BLaER1 (cell line): Measurements from ENCODE around the gene CDC45.

Experiments used
- H3K27ac ChIP-seq: shearing (Covaris generic); formaldehyde crosslinking; 2 replicates; pipeline ENCODE4 v1.8.1; 2022
- H3K27me3 ChIP-seq: shearing (Covaris generic); formaldehyde crosslinking; 2 replicates; pipeline ENCODE4 v1.8.1; 2022
- H3K36me3 ChIP-seq: shearing (Covaris generic); formaldehyde crosslinking; 2 replicates; pipeline ENCODE4 v1.8.1; 2022
- H3K4me1 ChIP-seq: shearing (Covaris generic); formaldehyde crosslinking; 2 replicates; pipeline ENCODE4 v1.8.1; 2022
- H3K4me2 ChIP-seq: shearing (Covaris generic); formaldehyde crosslinking; 2 replicates; pipeline ENCODE4 v1.8.1; 2022
- H3K4me3 ChIP-seq: shearing (Covaris generic); formaldehyde crosslinking; 2 replicates; pipeline ENCODE4 v1.8.1; 2022
- H3K9ac ChIP-seq: shearing (Covaris generic); formaldehyde crosslinking; 2 replicates; pipeline ENCODE4 v1.8.1; 2022
- H3K9me3 ChIP-seq: shearing (Covaris generic); formaldehyde crosslinking; 2 replicates; pipeline ENCODE4 v1.8.1; 2022
- H4K20me1 ChIP-seq: shearing (Covaris generic); formaldehyde crosslinking; 2 replicates; pipeline ENCODE4 v1.8.1; 2022
- Cebpa-rat ChIP-seq: shearing (Covaris generic); IDR thresholded peaks from 2 replicates; pipeline ENCODE4 v1.8.1; 2022

Gene CDC45

DNA sequence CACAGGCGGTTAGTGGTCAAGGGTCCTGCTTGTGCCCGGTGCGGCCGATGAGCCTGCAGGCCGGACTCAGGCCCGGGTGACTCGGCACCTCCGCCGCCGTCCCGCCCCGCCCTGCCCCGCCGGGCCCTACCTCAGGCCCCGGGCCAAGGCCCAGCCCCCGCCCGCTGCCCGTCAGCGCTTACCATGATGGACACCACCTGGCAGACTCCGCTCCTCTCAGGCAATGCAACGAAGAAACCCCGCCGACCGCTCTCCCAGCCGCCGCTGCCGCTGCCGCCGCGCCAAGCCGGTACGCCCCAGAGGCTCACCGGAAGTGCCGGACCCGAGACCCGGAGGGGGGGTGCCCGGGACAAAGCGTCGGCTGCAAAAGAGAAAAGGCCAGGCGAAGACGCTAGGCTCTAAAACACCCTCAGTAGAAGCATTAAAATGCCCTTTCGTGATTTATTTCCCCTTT is 792 bp upstream of the CDC45 start, which contains the start of gene UFD1:
Gene UFD1, minus strand, starts transcription at position 293 of the 454 bp plus-strand sequence. Its CDS starts 108 bp downstream, at position 185.
- peak within 1 kb of the TSS; percentile 86 for H3K4me3 ChIP-seq
- H3K27ac ChIP-seq, result peak within 1 kb of the TSS; percentile 100
- H3K4me1 ChIP-seq, result peaks cover 43% of the 10 kb centered on the region
- H4K20me1 ChIP-seq, result peaks cover 52% of the 10 kb centered on the region
- peak within 1 kb of the TSS; percentile 100 for H3K9ac ChIP-seq
- peaks cover 50% of the 10 kb centered on the region for H3K36me3 ChIP-seq
- no peaks in the 10 kb centered on the region for H3K27me3 ChIP-seq
- TF ChIP-seq Cebpa-rat, result no peak
- H3K9me3 ChIP-seq, result no peaks in the 10 kb centered on the region
- H3K4me2 ChIP-seq, result peak within 1 kb of the TSS; percentile 93

DNA sequence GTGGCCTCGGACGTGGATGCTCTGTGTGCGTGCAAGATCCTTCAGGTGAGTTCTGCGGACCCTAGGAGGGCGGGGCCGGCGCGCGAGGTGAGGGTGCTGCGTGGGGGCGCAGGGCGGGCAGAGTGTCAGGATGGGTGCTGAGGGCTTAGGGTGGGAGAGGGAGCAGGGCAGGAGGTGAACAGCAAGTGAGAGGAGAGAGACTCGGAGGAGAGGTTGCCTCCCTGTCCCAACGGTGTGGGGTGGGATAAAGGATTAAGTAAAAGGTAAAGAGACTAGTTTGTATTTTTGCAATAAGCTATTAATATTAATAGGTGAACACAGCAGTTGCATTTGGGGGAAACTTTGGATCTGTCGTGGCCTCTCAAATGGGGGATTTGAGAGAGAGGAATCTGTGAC is 451 bp downstream of the CDC45 start:
- H3K4me3 ChIP-seq, result peak overlapping the region; percentile 86
- peaks cover 50% of the 10 kb centered on the region for H3K36me3 ChIP-seq
- H3K27me3 ChIP-seq, result no peaks in the 10 kb centered on the region
- peak overlapping the region; percentile 100 for H3K27ac ChIP-seq
- TF ChIP-seq Cebpa-rat, result no peak
- peak overlapping the region; percentile 100 for H3K9ac ChIP-seq
- H3K9me3 ChIP-seq, result no peaks in the 10 kb centered on the region
- H4K20me1 ChIP-seq, result peaks cover 44% of the 10 kb centered on the region
- H3K4me2 ChIP-seq, result peak overlapping the region; percentile 93
- H3K4me1 ChIP-seq, result peaks cover 43% of the 10 kb centered on the region

DNA sequence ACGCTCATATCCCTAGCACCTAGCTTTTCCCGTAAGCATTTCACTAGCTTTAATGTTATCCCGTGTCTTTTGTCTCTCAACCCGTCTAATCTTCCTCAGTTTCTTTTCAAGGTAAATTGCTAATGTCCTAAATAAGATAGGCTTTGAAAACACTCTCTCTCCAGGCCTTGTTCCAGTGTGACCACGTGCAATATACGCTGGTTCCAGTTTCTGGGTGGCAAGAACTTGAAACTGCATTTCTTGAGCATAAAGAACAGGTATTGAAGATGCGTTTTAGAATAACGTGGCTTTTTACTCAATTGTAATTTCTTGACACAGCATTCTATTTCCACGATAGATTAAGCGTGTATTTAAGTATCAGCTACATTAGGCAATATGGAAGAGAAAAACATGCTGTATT is 1.1 kb downstream of the CDC45 start:
- peaks cover 40% of the 10 kb centered on the region for H3K4me1 ChIP-seq
- H3K9ac ChIP-seq, result peak overlapping the region; percentile 100
- peaks cover 44% of the 10 kb centered on the region for H4K20me1 ChIP-seq
- peak overlapping the region; percentile 86 for H3K4me3 ChIP-seq
- no peaks in the 10 kb centered on the region for H3K9me3 ChIP-seq
- no peak for TF ChIP-seq Cebpa-rat
- no peaks in the 10 kb centered on the region for H3K27me3 ChIP-seq
- H3K36me3 ChIP-seq, result peaks cover 50% of the 10 kb centered on the region
- H3K27ac ChIP-seq, result no peak overlapping the region
- peak overlapping the region; percentile 93 for H3K4me2 ChIP-seq

DNA sequence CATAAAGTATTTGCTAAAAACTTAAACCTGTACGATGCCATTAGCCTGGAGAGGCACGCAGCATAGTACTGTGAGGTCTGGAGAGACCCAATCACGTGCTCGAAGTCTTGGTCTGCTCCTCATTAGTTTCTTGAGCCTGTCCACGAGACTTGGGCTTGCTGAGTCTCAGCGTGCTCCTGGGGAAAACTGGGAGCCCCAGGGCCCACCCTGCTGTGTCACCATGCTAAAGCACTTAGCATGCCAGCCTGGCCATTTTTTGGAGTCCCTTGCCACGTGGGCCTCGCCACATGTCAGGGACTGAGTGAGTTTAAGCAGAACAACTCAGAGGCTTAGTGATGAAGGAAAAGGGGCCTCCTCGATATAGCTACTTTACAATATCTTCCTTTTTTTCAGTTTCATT is 2.6 kb downstream of the CDC45 start:
- no peak for TF ChIP-seq Cebpa-rat
- no peaks in the 10 kb centered on the region for H3K27me3 ChIP-seq
- H3K4me1 ChIP-seq, result peaks cover 25% of the 10 kb centered on the region
- H3K27ac ChIP-seq, result no peak overlapping the region
- H4K20me1 ChIP-seq, result peaks cover 31% of the 10 kb centered on the region
- H3K4me2 ChIP-seq, result no peak overlapping the region
- H3K9ac ChIP-seq, result no peak overlapping the region
- H3K9me3 ChIP-seq, result no peaks in the 10 kb centered on the region
- no peak overlapping the region for H3K4me3 ChIP-seq
- H3K36me3 ChIP-seq, result peaks cover 55% of the 10 kb centered on the region

DNA sequence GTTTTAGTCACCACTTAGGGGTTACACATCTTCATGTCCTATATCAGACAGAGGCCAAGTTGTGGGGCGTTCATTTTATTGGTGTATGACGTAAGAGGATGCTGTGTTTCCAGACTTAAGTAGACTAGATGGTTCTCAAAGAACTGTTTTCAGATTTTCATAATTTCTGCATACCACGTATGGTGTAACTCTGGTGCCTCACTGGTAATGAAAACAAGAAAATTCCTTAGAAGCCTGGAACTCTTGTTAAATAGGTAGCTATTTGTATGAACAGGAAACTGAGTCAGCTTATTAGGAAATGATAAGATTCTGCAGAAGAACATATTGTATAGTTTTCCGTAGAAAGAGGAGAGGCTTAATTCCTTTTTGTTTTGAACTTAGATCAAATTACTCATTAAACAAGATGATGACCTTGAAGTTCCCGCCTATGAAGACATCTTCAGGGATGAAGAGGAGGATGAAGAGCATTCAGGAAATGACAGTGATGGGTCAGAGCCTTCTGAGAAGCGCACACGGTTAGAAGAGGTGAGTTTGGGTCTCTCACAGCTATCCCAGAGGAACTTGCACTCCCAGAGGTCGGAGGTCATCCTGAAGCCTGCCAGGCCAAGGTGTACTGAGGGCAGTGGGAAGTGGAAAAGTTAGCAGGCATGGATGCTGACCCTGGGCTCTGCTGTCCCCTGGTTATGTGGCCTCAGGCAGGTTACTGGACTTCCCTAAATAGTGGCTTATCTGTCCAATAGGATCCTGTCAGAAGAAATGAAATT is 3.9 kb downstream of the CDC45 start:
- no peak overlapping the region for H3K9ac ChIP-seq
- H3K4me1 ChIP-seq, result peaks cover 16% of the 10 kb centered on the region
- H3K27ac ChIP-seq, result no peak overlapping the region
- H4K20me1 ChIP-seq, result peaks cover 24% of the 10 kb centered on the region
- no peaks in the 10 kb centered on the region for H3K9me3 ChIP-seq
- no peak for TF ChIP-seq Cebpa-rat
- H3K27me3 ChIP-seq, result no peaks in the 10 kb centered on the region
- peaks cover 69% of the 10 kb centered on the region for H3K36me3 ChIP-seq
- H3K4me3 ChIP-seq, result no peak overlapping the region
- no peak overlapping the region for H3K4me2 ChIP-seq

DNA sequence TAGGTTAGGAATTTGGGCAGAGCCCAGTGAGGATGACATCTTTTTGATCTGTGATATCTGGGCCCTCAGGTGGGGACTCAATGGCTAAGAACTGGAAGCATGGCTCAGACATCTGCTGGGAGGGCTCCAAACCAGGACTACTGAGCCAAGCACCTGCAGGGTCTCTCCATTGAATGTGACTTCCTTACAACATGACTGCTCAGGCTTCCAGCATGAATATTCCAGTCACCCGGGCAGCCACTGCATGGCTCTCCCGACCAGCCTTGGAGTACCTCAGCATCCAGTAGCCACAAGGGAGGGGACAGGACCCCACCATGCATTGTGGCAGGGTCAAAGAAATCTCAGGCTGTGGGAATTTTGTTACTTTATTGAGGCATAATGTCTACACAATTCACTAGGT is 8.6 kb downstream of the CDC45 start:
- H3K36me3 ChIP-seq, result peaks cover 85% of the 10 kb centered on the region

DNA sequence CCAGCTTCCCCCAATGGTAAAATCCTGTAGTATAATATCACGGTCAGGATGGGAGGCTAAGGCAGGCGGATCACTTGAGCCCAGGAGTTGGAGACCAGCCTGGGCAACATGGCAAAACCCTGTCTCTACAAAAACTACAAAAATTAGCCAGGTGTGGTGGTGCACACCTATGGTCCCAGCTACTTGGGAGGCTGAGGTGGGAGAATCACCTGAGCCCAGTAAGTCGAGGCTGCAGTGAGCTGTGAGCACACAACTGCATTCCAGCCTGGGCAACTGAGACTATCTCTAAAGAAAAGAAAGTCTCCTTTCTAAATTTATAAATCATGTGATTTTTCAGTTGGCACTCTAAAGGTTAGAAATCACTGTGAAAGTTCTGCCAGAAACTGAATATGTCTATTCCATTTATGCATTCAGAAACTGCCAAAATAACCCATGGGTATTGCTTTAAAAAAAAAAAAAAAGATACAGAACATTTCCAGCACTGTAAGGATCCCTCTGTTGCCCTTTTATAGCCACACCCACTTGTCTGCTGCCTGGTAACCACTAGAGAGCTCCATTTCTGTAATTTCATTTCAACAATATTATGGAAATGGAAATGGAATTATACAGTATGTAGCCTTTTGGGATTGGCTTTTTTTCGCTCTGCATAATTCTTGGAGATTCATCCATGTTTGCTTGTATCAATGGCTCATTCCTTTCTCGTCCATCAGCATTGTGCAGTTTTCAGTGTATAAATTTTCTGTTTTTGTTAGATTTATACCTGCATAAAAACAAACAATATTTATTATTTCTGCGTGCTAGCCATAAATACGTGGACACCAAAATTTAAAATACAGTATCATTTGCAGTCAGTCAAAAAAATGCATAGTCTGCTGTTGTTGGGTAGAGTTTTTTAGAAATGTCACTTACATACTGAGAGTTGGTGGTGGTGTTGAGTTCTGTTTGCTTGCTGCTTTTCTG is 9.4 kb downstream of the CDC45 start:
- H3K36me3 ChIP-seq, result peaks cover 85% of the 10 kb centered on the region
- no peak overlapping the region for H3K9ac ChIP-seq
- peaks cover 28% of the 10 kb centered on the region; the same call in 1 of the 2 replicates for H4K20me1 ChIP-seq
- H3K27me3 ChIP-seq, result no peaks in the 10 kb centered on the region
- no peak overlapping the region for H3K4me3 ChIP-seq
- no peak overlapping the region for H3K27ac ChIP-seq
- no peaks in the 10 kb centered on the region for H3K9me3 ChIP-seq
- no peak for TF ChIP-seq Cebpa-rat
- H3K4me2 ChIP-seq, result no peak overlapping the region
- no peaks in the 10 kb centered on the region for H3K4me1 ChIP-seq

More for the DNA sequence above, 8.6 kb downstream of the CDC45 start:
- H3K4me2 ChIP-seq, result no peak overlapping the region
- TF ChIP-seq Cebpa-rat, result no peak
- peaks cover 28% of the 10 kb centered on the region; the same call in 1 of the 2 replicates for H4K20me1 ChIP-seq
- no peak overlapping the region for H3K4me3 ChIP-seq
- no peaks in the 10 kb centered on the region for H3K4me1 ChIP-seq
- no peak overlapping the region for H3K27ac ChIP-seq
- H3K27me3 ChIP-seq, result no peaks in the 10 kb centered on the region
- no peak overlapping the region for H3K9ac ChIP-seq
- H3K9me3 ChIP-seq, result no peaks in the 10 kb centered on the region

DNA sequence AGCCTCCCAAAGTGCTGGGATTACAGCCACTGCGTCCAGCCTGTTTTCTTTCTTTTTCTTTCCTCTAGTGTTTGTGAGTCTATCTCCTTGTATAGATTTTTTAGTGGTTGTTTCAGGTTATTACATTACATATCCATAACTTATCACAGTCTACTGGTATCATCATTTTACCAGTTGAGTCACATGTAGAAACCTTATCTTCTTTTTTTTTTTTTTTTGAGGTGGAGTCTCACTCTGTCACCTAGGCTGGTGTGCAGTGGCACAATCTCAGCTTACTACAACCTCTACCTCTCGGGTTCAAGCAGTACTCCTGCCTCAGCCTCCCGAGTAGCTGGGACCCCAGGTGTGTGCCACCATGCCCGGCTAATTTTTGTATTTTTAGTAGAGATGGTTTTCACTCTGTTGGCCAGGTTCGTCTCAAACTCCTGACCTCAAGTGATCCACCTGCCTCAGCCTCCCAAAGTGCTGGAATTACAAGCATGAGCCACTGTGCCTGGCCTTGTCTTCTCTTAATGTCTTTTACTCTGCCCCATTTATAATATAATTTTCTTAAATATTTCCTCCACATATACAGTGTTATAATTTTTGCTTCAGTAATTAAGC is 11.0 kb downstream of the CDC45 start:
- Histone ChIP-seq H3K27me3 (no peaks in the 10 kb centered on the region), H3K9me3 (no peaks in the 10 kb centered on the region), H3K27ac (no peak overlapping the region), H3K9ac (no peak overlapping the region), H3K4me2 (no peak overlapping the region), H3K36me3 (peaks cover 85% of the 10 kb centered on the region), H3K4me1 (no peaks in the 10 kb centered on the region), H3K4me3 (no peak overlapping the region), H4K20me1 (peaks cover 21% of the 10 kb centered on the region; the same call in 1 of the 2 replicates)
- TF ChIP-seq Cebpa-rat, result no peak

DNA sequence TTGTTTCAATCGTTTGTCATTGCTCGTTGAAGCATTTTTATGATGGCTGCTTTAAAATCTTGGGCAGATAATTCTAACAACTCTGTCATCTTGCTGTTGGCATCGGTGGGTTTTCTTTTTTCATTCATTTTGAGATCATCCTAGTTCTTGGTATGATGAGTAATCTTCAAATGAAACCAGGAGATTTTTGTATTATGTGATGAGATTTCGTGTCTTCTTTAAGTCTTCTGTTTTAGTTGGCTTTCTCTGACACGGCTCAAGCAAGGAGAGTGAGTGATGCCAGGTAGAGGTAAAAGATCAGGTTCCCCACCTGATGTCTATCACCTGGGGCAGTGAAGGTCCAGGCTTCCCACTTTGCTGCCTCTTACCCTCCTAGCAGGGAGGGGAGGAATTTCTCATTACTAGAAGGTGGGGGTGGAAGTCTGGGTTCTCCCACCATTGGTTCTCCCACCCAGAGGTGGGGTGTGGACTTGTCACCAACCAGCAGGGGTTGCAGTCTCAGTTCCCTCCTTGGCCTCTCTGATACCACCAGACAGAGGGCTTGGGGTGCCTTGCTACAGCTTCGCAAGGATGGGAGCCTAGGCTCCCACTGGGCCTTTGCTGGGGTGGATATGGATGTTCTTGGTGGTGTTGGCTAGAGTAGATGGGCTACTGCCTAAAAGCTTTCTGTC is 12.9 kb downstream of the CDC45 start:
- H3K4me3 ChIP-seq, result no peak overlapping the region
- no peak overlapping the region for H3K27ac ChIP-seq
- no peaks in the 10 kb centered on the region for H3K9me3 ChIP-seq
- H4K20me1 ChIP-seq, result peaks cover 21% of the 10 kb centered on the region; the same call in 1 of the 2 replicates
- no peak overlapping the region for H3K4me2 ChIP-seq
- H3K9ac ChIP-seq, result no peak overlapping the region
- no peaks in the 10 kb centered on the region for H3K4me1 ChIP-seq
- no peaks in the 10 kb centered on the region for H3K27me3 ChIP-seq
- no peak for TF ChIP-seq Cebpa-rat
- peaks cover 89% of the 10 kb centered on the region for H3K36me3 ChIP-seq
